ENCODE data around the gene VEGFB.
"Not testable (repeated sequence)": the region's sequence is repeated elsewhere in the genome, so short reads cannot be mapped to it uniquely, and the experiment has no call there.

Gene VEGFB

DNA sequence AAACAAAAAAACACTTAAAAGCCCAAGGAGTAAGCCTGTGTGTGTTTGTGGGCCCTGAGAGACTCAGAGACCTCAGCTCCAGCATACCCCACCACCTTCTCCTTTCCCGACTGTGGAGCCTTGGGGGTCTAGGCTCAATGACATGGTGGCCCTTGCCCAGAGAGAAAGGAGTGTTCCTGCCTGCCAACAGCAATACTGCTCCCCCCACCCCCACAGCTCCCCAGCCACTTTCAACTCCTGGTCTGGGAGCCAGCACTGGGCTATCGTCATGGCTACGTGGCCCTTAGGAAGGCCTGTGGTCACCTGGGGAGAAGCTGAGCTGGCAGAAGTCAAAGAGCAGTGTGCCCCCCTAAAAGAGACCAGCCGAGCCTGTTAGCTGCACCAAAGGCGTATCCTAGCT is 9.7 kb downstream of the VEGFB start:
- ChIA-PET CTCF (interaction anchor here (0.6 to 0.8 kb wide), 2 partner anchors 96 to 104 kb away, joined by 3 to 4 read pairs; no protein-coding TSS in a partner anchor), POLR2A (ENCODE audit: low non-redundant PET) (interaction anchor here (1.7 kb wide), 1 partner anchor 24 kb away, joined by 6 read pairs; no protein-coding TSS in a partner anchor)
- peak overlapping the region; percentile 98 for H3K27ac ChIP-seq
- no peak for DNase-seq (ENCODE audit: low spot score)
- TF ChIP-seq, protein P1, sequence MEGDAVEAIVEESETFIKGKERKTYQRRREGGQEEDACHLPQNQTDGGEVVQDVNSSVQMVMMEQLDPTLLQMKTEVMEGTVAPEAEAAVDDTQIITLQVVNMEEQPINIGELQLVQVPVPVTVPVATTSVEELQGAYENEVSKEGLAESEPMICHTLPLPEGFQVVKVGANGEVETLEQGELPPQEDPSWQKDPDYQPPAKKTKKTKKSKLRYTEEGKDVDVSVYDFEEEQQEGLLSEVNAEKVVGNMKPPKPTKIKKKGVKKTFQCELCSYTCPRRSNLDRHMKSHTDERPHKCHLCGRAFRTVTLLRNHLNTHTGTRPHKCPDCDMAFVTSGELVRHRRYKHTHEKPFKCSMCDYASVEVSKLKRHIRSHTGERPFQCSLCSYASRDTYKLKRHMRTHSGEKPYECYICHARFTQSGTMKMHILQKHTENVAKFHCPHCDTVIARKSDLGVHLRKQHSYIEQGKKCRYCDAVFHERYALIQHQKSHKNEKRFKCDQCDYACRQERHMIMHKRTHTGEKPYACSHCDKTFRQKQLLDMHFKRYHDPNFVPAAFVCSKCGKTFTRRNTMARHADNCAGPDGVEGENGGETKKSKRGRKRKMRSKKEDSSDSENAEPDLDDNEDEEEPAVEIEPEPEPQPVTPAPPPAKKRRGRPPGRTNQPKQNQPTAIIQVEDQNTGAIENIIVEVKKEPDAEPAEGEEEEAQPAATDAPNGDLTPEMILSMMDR (conservative IDR thresholded peaks at IDR 0.05; ENCODE audit: low read depth), result no peak

DNA sequence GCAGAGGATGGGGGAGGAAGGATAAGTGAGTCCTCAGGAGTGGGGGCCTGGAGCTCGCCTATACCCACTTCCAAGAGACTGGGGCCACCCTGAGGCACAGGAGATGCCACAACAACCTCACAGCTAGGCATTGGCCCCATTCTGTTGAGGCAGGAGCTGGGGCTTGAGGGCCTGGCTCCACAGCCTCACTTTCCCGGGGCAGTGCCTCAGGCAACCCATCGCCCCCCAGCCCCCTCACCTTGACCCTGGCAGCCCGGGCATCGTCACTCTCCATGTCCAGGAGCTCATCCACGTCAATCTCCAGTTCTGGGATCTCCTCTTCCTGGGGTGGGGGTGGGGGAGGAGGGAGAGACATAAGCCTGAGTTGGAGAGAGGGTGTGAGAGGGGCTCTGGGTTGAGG is 10.6 kb downstream of the VEGFB start:
- no peak for DNase-seq (ENCODE audit: low spot score)
- TF ChIP-seq, protein P1 (conservative IDR thresholded peaks at IDR 0.05; ENCODE audit: low read depth), result no peak
- peak overlapping the region; percentile 98 for H3K27ac ChIP-seq
- POLR2A ChIA-PET (ENCODE audit: low non-redundant PET), result interaction anchor here (0.6 to 1.7 kb wide), 5 partner anchors 21 to 40 kb away, joined by 3 to 7 read pairs (median 5); no protein-coding TSS in a partner anchor
- CTCF ChIA-PET, result interaction anchor here (0.6 kb wide), 2 partner anchors 94 to 109 kb away, joined by 3 read pairs; no protein-coding TSS in a partner anchor

DNA sequence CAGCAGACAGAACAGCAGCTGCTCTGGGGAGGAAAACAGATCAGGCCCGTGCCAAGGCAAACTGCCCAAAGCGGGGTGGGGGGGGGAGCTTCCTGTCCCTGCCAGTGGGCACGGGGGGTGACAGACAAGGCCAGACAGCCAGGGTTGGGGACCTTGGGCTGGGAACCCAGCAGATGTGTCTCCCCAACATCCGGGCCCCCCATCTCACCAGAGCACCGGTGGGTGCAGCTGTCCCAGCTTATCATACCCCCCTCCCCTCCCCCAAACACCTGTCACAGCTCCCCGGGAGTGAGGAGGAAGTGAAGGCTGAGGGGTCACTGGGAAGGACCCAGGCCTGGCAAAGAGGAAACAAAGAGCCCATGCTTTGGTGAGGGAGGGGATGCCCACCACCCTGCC is 11.0 kb downstream of the VEGFB start:
- POLR2A ChIA-PET (ENCODE audit: low non-redundant PET), result interaction anchor here (0.6 to 1.5 kb wide), 5 partner anchors 22 to 58 kb away, joined by 3 to 7 read pairs (median 5); no protein-coding TSS in a partner anchor
- no peak for DNase-seq (ENCODE audit: low spot score)
- TF ChIP-seq, protein P1 (conservative IDR thresholded peaks at IDR 0.05; ENCODE audit: low read depth), result no peak
- peak overlapping the region; percentile 98 for H3K27ac ChIP-seq
- CTCF ChIA-PET, result interaction anchor here (0.6 to 0.7 kb wide), 3 partner anchors 30 to 110 kb away, joined by 3 read pairs; no protein-coding TSS in a partner anchor

DNA sequence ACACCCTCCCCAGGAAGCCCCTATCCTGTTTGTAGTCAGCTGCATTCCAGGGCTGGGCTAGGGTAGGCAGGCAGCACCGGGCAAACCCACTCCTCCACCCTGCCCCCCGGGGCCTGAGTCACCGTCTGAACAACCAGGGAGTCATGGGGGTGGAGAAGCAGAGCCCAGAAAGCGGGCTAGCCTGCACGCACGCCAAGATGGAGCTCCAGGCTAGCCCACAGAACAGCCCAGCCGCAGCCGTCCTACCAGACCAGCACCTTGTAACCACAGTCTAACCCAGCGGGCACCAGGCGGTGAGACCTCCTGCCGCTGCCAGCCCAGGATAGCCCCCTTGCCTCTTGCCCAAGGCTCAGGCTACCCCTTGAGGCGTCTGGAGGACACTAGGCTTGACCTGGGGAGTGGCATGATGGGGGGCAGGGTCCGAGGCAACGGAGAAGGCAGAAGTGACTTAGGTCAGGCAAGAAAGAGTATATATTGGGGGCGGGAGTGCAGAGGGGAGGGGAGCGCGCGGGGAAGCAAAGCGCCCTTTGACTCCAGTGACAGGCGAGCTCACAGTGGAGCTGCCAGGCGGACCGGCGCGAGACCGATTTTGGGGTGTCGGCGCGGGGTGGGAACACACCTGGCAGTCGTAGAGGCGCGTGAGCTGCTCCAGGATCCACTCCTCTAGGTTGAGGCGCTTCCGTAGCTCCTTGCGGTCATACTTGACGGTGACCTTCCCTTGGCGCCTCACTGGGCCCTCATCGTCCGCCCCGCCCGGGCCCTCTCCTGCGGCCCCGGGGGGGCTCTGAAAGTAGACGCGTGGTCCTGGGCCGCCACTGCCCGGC is 11.6 kb downstream of the VEGFB start:
- peak overlapping the region; percentile 98 for H3K27ac ChIP-seq
- DNase-seq (ENCODE audit: low spot score), result peak; percentile 91
- TF ChIP-seq, protein P1 (conservative IDR thresholded peaks at IDR 0.05; ENCODE audit: low read depth), result no peak
- ChIA-PET POLR2A (ENCODE audit: low non-redundant PET) (interaction anchor here (0.5 to 1.6 kb wide), 7 partner anchors 19 to 72 kb away, joined by 3 to 7 read pairs (median 4); no protein-coding TSS in a partner anchor), CTCF (interaction anchor here (0.6 to 0.9 kb wide), 4 partner anchors 18 to 109 kb away, joined by 3 to 4 read pairs (median 3); no protein-coding TSS in a partner anchor)

DNA sequence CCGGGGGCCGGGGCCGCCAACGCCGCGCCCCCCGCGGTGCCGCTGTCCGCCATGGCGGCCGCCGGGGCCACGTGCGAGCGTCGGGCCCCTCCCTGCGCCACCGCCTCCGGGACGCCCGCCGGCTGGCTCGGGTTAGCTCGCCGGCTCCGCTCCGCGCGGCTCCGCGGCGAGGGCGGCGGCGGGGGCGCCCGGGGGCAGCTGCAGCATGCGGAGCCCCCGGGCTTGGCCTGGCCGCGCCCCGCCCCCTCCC is 12.2 kb downstream of the VEGFB start:
- ChIA-PET CTCF (interaction anchor here (0.9 kb wide), 1 partner anchor 17 kb away, joined by 4 read pairs; no protein-coding TSS in a partner anchor), POLR2A (ENCODE audit: low non-redundant PET) (interaction anchor here (1.5 to 1.6 kb wide), 2 partner anchors 18 to 22 kb away, joined by 3 to 7 read pairs; no protein-coding TSS in a partner anchor)
- not testable (repeated sequence) for DNase-seq (ENCODE audit: low spot score)
- peak overlapping the region; percentile 98 for H3K27ac ChIP-seq

DNA sequence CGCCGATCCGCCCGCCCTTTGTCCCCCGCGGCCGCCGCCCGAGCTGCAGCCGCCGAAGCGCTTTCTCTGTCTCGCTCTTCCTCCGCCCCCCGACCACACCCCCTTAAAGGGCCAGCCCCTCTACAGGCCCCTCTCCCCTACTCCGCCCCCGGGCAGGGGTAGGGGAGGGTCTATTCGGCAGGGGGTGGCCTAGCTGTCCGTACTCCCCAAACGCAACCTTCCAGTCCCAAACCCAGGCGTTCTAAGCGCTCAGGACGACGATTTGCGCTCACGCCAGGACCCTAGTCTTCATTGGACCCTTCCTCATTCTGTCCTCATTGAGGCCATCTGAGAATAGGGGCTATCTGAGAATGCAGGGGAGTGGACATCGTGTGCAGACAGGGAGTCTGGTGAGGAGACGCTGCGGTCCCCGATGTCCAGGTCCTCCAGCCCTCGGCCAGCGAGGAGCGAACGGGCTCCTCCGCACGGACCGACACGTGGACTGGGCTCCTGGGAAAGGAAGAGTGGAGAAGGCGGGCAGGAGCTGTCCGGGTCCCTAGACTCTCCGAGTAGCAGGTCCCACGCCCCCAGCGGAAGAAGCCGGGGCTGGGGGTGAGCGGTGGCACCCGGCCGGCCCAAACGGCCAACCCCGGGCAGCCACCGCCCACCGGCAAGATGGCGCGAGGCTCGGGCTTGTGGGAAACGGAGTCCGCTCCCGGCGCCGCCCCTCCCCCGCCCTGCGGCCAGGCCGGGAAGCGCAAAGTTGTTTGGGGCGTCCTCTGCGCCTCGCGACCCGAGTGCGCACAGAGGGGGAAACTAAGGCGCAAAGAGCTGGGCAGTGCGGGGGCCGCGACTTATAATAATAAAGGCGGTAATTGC is 12.7 kb downstream of the VEGFB start, which contains the start of gene PPP1R14B:
TSS of gene PPP1R14B (minus strand) at position 73 of the 858 bp plus-strand sequence. CDS start 270 bp downstream, outside the sequence.
- ChIA-PET CTCF (interaction anchor here (0.6 to 0.9 kb wide), 3 partner anchors 17 to 29 kb away, joined by 3 to 4 read pairs (median 4); no protein-coding TSS in a partner anchor), POLR2A (ENCODE audit: low non-redundant PET) (interaction anchor here (1.6 kb wide), 1 partner anchor 17 kb away, joined by 3 read pairs; no protein-coding TSS in a partner anchor)
- H3K27ac ChIP-seq, result peak within 1 kb of the TSS; percentile 98
- TF ChIP-seq, protein P1 (conservative IDR thresholded peaks at IDR 0.05; ENCODE audit: low read depth), result no peak
- peak; percentile 80 for DNase-seq (ENCODE audit: low spot score)
